HEK293 (cell line): ENCODE results near the gene RING1.

ENCODE experiments used
- IKZF3 ChIP-seq: fragments of 450-650 bp; IDR thresholded peaks from 2 replicates; pipeline ENCODE4 v1.5.0; 2018; ENCODE audit warnings: missing biosample characterization, mild to moderate bottlenecking, missing genetic modification characterization, moderate library complexity
- KLF9 ChIP-seq: fragments of 450-650 bp; formaldehyde crosslinking; IDR thresholded peaks from 2 replicates; pipeline ENCODE4 v1.5.1; 2016; ENCODE audit warnings: missing biosample characterization, missing genetic modification characterization, low read depth
- SP2 ChIP-seq: fragments of 450-650 bp; formaldehyde crosslinking; IDR thresholded peaks from 2 replicates; pipeline ENCODE4 v1.5.1; 2016; ENCODE audit warnings: missing biosample characterization, missing genetic modification characterization
- ZBTB17 ChIP-seq: fragments of 450-650 bp; formaldehyde crosslinking; IDR thresholded peaks from 2 replicates; pipeline ENCODE4 v1.5.1; 2016; ENCODE audit warnings: missing biosample characterization, missing genetic modification characterization
- ZBTB7A ChIP-seq: fragments of 450-650 bp; formaldehyde crosslinking; IDR thresholded peaks from 2 replicates; pipeline ENCODE4 v1.5.1; 2016; ENCODE audit warnings: low read depth, missing biosample characterization, missing genetic modification characterization
- ZFHX2 ChIP-seq: fragments of 450-650 bp; formaldehyde crosslinking; conservative IDR thresholded peaks from 2 replicates; pipeline ENCODE4 v1.5.1; 2016; ENCODE audit warnings: missing biosample characterization, missing genetic modification characterization
- ZFP41 ChIP-seq: fragments of 450-650 bp; formaldehyde crosslinking; IDR thresholded peaks from 2 replicates; pipeline ENCODE4 v1.5.1; 2016; ENCODE audit warnings: missing biosample characterization, missing genetic modification characterization, borderline replicate concordance
- ZIC2 ChIP-seq: fragments of 450-650 bp; formaldehyde crosslinking; IDR thresholded peaks from 2 replicates; pipeline ENCODE4 v1.5.1; 2016; ENCODE audit warnings: missing biosample characterization, missing genetic modification characterization
- ZNF155 ChIP-seq: fragments of 450-650 bp; formaldehyde crosslinking; IDR thresholded peaks from 2 replicates; pipeline ENCODE4 v1.5.1; 2016; ENCODE audit warnings: missing biosample characterization, missing genetic modification characterization
- ZNF184 ChIP-seq: fragments of 450-650 bp; IDR thresholded peaks from 2 replicates; pipeline ENCODE4 v1.5.1; 2018; ENCODE audit warnings: missing biosample characterization, mild to moderate bottlenecking, missing genetic modification characterization
- ZNF19 ChIP-seq: fragments of 450-650 bp; formaldehyde crosslinking; IDR thresholded peaks from 2 replicates; pipeline ENCODE4; 2016; ENCODE audit warnings: missing biosample characterization, missing genetic modification characterization, low read depth
- ZNF610 ChIP-seq: fragments of 450-650 bp; formaldehyde crosslinking; IDR thresholded peaks from 2 replicates; pipeline ENCODE4 v1.5.1; 2016; ENCODE audit warnings: missing biosample characterization, missing genetic modification characterization, borderline replicate concordance
- ZNF654 ChIP-seq: fragments of 450-650 bp; formaldehyde crosslinking; IDR thresholded peaks from 2 replicates; pipeline ENCODE4 v1.5.1; 2016; ENCODE audit warnings: low read depth, missing biosample characterization, missing genetic modification characterization
- ZNF670 ChIP-seq: fragments of 450-650 bp; formaldehyde crosslinking; IDR thresholded peaks from 2 replicates; pipeline ENCODE4 v1.5.1; 2016; ENCODE audit warnings: missing biosample characterization, missing genetic modification characterization, low read depth
- ZNF701 ChIP-seq: fragments of 450-650 bp; formaldehyde crosslinking; IDR thresholded peaks from 2 replicates; pipeline ENCODE4 v1.5.1; 2016; ENCODE audit warnings: missing biosample characterization, missing genetic modification characterization
- ZNF76 ChIP-seq: fragments of 450-650 bp; formaldehyde crosslinking; IDR thresholded peaks from 2 replicates; pipeline ENCODE4; 2016; ENCODE audit warnings: low read depth, missing biosample characterization, missing genetic modification characterization, borderline replicate concordance
- ZNF791 ChIP-seq: fragments of 450-650 bp; formaldehyde crosslinking; IDR thresholded peaks from 2 replicates; pipeline ENCODE4 v1.5.1; 2016; ENCODE audit warnings: missing biosample characterization, missing genetic modification characterization
- TF ChIP-seq, protein P1 (sequence below): IDR thresholded peaks from 2 replicates; pipeline ENCODE4 v1.6.1; 2011; ENCODE audit warnings: mild to moderate bottlenecking, low read depth, low read length, borderline replicate concordance
- TF ChIP-seq, protein P2 (sequence below): fragments of 450-650 bp; formaldehyde crosslinking; IDR thresholded peaks from 2 replicates; pipeline ENCODE4 v1.5.1; 2016; ENCODE audit warnings: missing biosample characterization, missing genetic modification characterization
- TF ChIP-seq, protein P3 (sequence below): fragments of 450-650 bp; formaldehyde crosslinking; IDR thresholded peaks from 2 replicates; pipeline ENCODE4 v1.5.1; 2016; ENCODE audit warnings: missing biosample characterization, missing genetic modification characterization
- TF ChIP-seq, protein P4 (sequence below): fragments of 450-650 bp; formaldehyde crosslinking; IDR thresholded peaks from 2 replicates; pipeline ENCODE4 v1.5.1; 2016; ENCODE audit warnings: missing biosample characterization, missing genetic modification characterization
- TF ChIP-seq, protein P5 (sequence below): fragments of 450-650 bp; formaldehyde crosslinking; IDR thresholded peaks from 2 replicates; pipeline ENCODE4 v1.5.1; 2016; ENCODE audit warnings: missing biosample characterization, missing genetic modification characterization
- TF ChIP-seq, protein P6 (sequence below): fragments of 450-650 bp; formaldehyde crosslinking; IDR thresholded peaks from 2 replicates; pipeline ENCODE4 v1.5.1; 2016; ENCODE audit warnings: missing biosample characterization, missing genetic modification characterization

RING1 gene

DNA sequence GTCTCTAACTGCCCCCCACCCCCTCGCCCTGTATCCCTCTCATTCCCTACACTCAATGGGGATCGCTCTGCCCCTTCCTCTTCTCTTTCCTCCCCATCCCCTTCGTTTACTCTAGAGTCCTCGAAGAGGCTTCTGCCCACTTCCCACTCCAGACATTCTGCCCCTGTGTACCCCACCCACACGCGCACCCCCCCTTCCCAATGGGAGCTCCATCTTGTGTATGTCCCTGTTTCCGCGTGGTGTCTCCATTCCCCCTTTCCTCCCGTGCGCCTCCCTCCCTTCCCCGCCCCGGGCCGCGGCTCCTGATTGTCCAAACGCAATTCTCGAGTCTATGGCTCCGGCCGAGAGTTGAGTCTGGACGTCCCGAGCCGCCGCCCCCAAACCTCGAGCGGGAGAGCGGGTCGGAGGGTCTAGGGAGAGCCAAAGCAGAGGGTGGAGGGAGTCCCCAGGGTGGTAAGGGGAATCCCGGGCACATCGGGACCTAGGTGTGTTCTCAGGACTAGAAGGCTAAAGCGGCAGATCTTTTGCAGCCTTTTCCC, 679 bp upstream of the RING1 start (continued):
- TF ChIP-seq ZNF701 = 0 out of 2 replicates have a peak, but pooled peaks have one; percentile 25
- TF ChIP-seq ZNF184 = no peak
- 0 out of 2 replicates have a peak, but pooled peaks have one; percentile 11 for TF ChIP-seq ZNF76 (tag by site-specific recombination)
- no peak for TF ChIP-seq ZNF670 (tag by site-specific recombination)
- TF ChIP-seq, protein P1, sequence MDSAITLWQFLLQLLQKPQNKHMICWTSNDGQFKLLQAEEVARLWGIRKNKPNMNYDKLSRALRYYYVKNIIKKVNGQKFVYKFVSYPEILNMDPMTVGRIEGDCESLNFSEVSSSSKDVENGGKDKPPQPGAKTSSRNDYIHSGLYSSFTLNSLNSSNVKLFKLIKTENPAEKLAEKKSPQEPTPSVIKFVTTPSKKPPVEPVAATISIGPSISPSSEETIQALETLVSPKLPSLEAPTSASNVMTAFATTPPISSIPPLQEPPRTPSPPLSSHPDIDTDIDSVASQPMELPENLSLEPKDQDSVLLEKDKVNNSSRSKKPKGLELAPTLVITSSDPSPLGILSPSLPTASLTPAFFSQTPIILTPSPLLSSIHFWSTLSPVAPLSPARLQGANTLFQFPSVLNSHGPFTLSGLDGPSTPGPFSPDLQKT = no peak
- TF ChIP-seq, protein P2, sequence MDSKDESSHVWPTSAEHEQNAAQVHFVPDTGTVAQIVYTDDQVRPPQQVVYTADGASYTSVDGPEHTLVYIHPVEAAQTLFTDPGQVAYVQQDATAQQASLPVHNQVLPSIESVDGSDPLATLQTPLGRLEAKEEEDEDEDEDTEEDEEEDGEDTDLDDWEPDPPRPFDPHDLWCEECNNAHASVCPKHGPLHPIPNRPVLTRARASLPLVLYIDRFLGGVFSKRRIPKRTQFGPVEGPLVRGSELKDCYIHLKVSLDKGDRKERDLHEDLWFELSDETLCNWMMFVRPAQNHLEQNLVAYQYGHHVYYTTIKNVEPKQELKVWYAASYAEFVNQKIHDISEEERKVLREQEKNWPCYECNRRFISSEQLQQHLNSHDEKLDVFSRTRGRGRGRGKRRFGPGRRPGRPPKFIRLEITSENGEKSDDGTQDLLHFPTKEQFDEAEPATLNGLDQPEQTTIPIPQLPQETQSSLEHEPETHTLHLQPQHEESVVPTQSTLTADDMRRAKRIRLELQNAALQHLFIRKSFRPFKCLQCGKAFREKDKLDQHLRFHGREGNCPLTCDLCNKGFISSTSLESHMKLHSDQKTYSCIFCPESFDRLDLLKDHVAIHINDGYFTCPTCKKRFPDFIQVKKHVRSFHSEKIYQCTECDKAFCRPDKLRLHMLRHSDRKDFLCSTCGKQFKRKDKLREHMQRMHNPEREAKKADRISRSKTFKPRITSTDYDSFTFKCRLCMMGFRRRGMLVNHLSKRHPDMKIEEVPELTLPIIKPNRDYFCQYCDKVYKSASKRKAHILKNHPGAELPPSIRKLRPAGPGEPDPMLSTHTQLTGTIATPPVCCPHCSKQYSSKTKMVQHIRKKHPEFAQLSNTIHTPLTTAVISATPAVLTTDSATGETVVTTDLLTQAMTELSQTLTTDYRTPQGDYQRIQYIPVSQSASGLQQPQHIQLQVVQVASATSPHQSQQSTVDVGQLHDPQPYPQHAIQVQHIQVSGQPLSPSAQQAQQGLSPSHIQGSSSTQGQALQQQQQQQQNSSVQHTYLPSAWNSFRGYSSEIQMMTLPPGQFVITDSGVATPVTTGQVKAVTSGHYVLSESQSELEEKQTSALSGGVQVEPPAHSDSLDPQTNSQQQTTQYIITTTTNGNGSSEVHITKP (tag by site-specific recombination) = 0 out of 2 replicates have a peak, but pooled peaks have one; percentile 9
- TF ChIP-seq ZIC2 (tag by site-specific recombination) = no peak
- no peak for TF ChIP-seq ZNF654 (tag by site-specific recombination)
- no peak for TF ChIP-seq ZNF610
- TF ChIP-seq, protein P3, sequence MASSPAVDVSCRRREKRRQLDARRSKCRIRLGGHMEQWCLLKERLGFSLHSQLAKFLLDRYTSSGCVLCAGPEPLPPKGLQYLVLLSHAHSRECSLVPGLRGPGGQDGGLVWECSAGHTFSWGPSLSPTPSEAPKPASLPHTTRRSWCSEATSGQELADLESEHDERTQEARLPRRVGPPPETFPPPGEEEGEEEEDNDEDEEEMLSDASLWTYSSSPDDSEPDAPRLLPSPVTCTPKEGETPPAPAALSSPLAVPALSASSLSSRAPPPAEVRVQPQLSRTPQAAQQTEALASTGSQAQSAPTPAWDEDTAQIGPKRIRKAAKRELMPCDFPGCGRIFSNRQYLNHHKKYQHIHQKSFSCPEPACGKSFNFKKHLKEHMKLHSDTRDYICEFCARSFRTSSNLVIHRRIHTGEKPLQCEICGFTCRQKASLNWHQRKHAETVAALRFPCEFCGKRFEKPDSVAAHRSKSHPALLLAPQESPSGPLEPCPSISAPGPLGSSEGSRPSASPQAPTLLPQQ (tag by site-specific recombination) = no peak
- TF ChIP-seq ZNF155 (tag by site-specific recombination) = no peak
- no peak for TF ChIP-seq ZNF19 (tag by site-specific recombination)
- peak; percentile 64; the same call in 1 of the 2 replicates for TF ChIP-seq ZFHX2 (tag by site-specific recombination)
- no peak for TF ChIP-seq ZFP41 (tag by site-specific recombination)
- TF ChIP-seq SP2 (tag by site-specific recombination) = peak; percentile 3
- TF ChIP-seq, protein P4, sequence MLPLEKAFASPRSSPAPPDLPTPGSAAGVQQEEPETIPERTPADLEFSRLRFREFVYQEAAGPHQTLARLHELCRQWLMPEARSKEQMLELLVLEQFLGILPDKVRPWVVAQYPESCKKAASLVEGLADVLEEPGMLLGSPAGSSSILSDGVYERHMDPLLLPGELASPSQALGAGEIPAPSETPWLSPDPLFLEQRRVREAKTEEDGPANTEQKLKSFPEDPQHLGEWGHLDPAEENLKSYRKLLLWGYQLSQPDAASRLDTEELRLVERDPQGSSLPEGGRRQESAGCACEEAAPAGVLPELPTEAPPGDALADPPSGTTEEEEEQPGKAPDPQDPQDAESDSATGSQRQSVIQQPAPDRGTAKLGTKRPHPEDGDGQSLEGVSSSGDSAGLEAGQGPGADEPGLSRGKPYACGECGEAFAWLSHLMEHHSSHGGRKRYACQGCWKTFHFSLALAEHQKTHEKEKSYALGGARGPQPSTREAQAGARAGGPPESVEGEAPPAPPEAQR (tag by site-specific recombination) = no peak
- TF ChIP-seq, protein P5, sequence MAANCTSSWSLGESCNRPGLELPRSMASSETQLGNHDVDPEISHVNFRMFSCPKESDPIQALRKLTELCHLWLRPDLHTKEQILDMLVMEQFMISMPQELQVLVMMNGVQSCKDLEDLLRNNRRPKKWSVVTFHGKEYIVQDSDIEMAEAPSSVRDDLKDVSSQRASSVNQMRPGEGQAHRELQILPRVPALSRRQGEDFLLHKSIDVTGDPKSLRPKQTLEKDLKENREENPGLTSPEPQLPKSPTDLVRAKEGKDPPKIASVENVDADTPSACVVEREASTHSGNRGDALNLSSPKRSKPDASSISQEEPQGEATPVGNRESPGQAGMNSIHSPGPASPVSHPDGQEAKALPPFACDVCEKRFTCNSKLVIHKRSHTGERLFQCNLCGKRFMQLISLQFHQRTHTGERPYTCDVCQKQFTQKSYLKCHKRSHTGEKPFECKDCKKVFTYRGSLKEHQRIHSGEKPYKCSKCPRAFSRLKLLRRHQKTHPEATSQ (tag by site-specific recombination) = no peak
- TF ChIP-seq, protein P6, sequence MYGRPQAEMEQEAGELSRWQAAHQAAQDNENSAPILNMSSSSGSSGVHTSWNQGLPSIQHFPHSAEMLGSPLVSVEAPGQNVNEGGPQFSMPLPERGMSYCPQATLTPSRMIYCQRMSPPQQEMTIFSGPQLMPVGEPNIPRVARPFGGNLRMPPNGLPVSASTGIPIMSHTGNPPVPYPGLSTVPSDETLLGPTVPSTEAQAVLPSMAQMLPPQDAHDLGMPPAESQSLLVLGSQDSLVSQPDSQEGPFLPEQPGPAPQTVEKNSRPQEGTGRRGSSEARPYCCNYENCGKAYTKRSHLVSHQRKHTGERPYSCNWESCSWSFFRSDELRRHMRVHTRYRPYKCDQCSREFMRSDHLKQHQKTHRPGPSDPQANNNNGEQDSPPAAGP (tag by site-specific recombination) = no peak
- TF ChIP-seq ZBTB7A (tag by site-specific recombination) = no peak; the same call in 1 of the 2 replicates
- no peak for TF ChIP-seq ZNF791 (tag by site-specific recombination)
- TF ChIP-seq ZBTB17 (tag by site-specific recombination) = no peak; the same call in 1 of the 2 replicates
- TF ChIP-seq IKZF3 = no peak
- no peak for TF ChIP-seq KLF9
